Measurements from ENCODE around the gene ZSCAN22. TPM values are rescaled to one million over a fixed set of nuclear protein-coding genes. Genes with fewer than 3 reads are reported as not detected.
"Not testable (repeated sequence)": the region's sequence is repeated elsewhere in the genome, so short reads cannot be mapped to it uniquely, and the experiment has no call there.

The ZSCAN22 gene
- total RNA-seq, 1 experiment from 2014 or later, result 4.0 TPM

DNA sequence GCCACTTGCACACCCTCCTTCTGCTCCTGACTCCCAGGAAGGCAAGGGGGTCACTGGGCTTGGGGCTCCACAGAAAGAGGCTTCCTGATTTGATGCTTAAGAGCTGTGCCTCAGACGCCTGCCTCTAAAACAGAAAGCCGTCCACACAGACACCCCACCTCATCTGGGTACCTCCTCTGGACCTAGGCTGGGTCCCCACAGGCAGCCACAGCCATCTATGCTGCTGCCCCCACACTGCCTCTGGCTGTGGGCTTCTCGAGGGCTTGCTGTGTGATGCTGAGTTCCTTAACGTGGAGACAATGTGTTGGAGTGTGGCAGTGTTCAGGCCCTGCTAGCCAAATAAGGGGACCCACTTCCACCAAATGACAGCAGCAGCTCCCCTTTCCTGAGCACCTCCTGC lies 8.5 kb upstream of the ZSCAN22 start:
- DNase-seq (ENCODE audit: low spot score), result no peak

DNA sequence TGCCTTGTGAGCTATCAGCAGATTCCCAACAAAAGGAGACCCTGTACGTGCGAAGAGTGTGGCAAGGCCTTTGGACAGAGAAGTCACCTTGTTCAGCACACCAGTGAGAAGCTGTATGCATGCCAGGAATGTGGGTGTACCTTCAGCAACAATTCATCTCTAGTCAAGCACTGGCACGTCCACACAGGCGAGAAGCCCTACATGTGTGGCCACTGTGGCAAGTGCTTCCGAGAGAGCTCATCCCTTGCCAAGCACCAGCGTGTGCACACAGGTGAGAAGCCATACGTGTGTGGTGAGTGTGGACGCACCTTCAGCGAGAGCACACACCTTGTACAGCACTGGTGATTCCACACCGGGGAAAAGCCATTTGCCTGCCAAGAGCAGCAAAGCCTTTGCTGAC lies 7.6 kb upstream of the ZSCAN22 start:
- no peak for DNase-seq (ENCODE audit: low spot score)

DNA sequence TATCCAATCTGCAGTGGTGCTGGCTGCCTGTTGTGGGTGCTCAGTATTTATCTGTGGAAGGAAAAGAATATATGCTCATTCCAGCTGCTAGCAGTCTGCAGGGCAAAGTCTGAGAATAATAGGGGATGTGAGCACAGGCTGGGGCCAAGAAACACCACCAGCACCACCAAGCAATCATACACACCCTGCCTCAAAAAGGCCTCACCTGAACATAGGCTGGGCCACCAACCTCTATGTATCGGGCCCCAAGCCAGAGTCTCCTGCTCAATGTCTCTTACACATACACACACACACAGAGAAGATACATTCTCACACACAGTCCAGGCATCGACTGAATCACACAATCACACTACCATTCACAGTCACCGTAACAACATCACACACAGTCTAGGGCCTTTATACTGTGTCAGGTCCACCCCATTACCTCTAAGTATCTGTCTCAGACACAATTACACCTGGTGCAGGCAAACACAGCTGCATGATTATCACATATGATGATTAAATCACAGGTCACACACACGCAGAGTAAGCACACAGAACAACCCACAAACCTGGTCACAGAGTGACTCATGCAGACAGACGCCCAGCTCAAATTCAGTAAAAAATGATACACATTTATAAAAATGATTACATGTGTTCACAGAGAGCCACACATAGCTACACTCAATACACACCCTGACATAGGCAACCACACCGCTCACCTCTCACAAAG lies 1.3 kb upstream of the ZSCAN22 start:
- DNase-seq (ENCODE audit: low spot score), result no peak

DNA sequence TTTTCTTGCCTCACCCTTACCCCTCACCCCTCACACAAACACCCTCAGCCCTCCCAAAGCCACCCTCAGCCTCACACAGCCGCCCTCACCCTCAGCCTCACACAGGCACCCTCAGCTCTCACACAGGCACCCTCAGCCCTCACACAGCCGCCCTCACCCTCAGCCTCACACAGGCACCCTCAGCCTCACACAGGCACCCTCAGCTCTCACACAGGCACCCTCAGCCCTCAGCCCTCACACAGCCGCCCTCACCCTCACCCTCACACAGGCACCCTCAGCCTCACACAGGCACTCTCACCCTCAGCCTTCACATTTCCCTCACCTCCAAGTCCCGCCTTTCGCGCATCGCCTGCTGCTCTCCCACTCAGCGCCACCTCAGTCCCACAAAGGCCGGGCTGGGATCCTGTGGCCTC lies 287 bp upstream of the ZSCAN22 start:
- DNase-seq (ENCODE audit: low spot score), result no peak

DNA sequence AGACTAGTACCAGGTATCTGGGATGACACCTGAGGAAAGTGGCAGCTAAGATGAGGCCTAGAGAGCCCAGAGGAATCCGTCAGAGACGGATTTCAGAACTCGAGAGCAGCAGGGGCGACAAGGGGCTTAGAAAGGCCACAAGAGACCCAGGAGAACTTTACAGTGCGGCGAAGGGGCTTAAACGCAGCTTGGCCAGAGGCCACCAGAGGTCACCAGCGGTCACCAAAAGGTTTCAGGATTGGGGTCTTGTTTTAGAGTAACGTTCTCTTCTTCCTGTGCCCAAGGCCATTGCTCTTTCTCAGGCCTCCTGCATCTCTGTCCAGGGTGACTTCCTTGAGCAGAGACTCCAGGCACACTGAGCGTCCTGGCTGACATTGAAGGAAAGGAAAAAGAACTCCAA lies 2.2 kb downstream of the ZSCAN22 start:
- no peak for DNase-seq (ENCODE audit: low spot score)

DNA sequence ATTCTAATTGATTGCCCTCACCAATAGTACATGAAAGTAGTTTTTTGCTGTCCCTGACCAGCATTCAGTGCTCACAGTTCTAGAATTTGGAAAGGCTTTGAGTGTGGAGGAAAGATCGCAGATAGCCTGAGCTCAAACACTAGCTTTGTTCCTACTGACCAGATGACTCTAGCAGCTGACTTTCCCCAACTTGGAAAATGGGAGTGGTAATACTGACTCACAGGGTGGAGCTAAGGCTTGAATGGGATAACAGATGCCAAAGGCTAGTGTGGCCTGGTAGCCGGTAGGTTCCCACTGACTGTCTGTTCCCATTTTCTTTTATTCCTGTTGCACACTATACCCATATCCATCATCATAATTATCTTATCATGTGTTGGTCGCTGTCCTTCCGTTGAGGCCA lies 3.7 kb downstream of the ZSCAN22 start:
- peak; percentile 88 for DNase-seq (ENCODE audit: low spot score)

DNA sequence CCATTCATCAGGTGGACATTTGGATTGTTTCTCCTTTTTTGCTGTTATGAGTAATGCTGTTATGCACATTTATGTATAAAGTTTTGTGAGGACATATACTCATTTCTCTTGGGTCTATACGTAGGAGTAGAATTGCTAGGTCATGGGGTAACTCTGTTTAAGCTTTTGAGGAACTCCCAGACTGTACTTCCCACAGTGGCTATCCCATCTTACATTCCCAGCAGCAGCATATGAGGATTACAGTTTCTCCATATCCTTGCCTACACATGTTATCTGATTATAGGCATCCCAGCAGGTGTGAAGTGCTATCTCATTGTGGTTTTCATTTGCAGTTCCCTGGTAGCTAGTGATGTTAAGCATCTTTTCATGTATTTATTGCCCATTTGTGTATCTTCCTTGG lies 5.9 kb downstream of the ZSCAN22 start:
- DNase-seq (ENCODE audit: low spot score), result no peak

DNA sequence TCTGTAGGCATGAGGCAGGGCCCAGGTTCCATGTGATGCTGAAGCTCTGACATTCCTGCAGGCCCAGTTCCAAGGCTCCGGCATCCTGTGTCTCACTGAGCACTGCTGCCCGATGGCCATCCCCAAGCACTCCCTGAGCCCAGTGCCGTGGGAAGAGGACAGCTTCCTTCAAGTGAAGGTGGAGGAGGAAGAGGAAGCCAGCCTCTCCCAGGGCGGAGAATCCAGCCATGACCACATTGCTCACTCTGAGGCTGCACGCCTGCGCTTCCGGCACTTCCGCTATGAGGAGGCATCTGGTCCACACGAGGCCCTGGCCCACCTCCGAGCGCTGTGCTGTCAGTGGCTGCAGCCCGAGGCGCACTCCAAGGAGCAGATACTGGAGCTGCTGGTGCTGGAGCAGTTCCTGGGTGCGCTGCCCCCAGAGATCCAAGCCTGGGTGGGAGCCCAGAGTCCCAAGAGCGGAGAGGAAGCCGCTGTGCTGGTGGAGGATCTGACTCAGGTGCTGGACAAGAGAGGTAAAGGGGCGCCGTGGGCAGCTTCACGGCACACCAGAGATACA lies 8.0 kb downstream of the ZSCAN22 start:
- DNase-seq (ENCODE audit: low spot score), result no peak

DNA sequence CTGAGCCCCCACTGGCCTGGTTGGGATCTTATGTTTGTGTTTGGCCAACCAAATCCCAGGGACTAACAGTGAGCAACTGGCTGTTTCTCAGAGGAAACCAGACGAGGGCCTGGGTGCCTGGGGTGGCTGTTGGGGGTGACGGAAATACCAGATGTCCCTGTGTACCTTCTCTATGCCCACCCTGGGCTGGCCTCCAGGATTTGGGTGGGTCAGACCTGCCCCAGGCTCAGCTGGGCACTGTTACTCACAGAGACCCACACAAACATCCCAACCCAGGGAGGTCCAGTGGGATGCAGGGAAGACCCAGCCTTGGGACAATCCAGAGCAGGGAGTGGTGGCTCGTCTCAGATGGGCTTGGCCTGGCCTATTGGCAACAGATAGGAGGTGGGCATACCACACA lies 8.8 kb downstream of the ZSCAN22 start:
- no peak for DNase-seq (ENCODE audit: low spot score)

DNA sequence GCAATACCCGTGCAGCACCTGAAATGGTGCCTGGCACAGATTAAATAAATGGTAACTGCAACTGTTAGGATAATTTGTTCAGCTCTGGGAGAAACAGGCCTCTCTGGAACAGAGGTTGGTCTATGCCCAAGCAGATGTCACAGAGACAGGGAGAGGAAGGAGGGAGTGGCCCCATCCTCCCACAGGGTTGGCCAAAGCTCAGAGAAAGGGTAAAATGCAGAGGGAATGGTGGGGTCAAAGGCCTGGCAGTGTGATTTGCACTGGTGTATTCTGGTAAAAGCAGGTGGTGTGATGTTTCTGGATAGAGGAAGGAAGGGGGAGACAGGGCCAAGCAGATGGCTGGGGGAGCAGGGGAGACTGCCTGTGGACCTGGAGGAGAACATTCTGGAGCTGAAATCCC lies 9.4 kb downstream of the ZSCAN22 start:
- DNase-seq (ENCODE audit: low spot score), result no peak

DNA sequence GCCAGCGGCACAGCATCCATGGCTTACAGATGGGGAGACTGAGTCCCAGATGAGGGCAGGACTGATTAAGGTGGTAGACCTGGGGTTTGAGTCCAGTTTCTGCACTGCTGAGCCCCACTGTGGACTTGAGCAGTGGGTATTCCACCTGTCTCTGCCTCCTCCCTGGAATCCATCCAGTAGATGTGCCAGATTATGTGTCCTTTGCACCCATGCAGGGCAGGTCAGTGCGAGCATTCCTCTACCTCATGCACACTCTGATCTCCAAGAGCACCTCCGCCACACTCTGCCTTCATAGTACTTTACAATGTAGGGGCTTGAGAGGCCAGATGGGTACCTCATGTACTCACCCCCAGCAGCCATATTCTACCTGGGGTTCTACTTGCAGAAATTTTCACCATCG lies 10.0 kb downstream of the ZSCAN22 start:
- no peak for DNase-seq (ENCODE audit: low spot score)

DNA sequence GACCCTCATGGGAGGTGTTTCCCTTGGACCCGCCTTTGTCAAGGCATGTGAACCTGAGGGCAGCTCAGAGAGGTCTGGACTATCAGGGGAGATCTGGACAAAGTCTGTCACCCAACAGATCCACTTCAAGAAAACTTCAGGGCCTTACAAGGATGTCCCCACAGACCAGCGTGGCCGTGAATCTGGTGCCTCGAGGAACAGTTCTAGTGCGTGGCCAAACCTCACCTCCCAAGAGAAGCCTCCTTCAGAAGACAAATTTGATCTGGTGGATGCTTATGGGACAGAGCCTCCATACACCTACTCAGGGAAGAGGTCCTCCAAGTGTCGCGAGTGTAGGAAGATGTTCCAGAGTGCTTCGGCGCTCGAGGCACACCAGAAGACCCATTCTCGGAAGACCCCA lies 11.5 kb downstream of the ZSCAN22 start:
- no peak for DNase-seq (ENCODE audit: low spot score)

DNA sequence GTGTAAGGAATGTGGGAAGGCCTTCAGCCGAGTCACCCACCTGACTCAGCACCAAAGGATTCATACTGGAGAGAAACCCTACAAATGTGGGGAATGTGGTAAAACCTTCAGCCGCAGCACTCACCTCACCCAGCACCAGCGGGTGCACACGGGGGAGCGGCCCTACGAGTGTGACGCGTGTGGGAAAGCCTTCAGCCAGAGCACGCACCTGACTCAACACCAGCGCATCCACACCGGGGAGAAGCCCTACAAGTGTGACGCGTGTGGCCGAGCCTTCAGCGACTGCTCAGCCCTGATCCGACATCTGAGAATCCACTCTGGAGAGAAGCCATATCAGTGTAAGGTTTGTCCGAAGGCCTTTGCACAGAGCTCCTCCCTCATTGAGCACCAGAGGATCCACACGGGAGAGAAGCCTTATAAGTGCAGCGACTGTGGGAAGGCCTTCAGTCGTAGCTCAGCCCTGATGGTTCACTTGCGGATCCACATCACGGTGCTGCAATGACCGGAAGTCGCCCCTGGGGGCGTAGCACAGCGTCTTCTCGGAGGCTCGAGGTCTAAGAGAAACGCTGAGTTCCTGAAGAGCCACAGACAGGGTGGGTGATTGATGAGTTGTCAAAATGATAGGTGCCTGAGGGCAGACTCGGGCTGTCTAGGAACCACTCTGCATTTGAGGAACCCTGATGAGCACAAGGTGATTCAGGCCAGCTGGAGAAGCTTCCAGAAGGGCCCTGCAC lies 12.2 kb downstream of the ZSCAN22 start:
- DNase-seq (ENCODE audit: low spot score), result no peak

DNA sequence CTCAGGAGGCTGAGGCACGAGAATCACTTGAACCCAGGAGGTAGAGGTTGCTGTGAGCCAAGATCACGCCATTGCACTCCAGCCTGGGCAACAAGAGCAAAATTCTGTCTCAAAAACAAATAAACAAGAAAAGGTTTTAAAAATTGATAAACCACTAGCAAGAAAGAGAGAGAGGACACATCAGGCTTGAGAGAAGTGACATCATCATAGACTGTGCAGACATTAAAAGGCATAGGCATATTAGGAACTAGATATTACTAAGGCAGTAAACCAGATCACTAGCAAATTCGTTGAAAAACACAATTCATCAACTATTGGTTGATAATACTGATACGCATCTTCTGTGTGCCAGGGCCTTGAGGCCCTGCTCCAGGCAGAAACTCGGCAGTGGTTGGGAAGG lies 18.8 kb downstream of the ZSCAN22 start:
- DNase-seq (ENCODE audit: low spot score), result no peak

DNA sequence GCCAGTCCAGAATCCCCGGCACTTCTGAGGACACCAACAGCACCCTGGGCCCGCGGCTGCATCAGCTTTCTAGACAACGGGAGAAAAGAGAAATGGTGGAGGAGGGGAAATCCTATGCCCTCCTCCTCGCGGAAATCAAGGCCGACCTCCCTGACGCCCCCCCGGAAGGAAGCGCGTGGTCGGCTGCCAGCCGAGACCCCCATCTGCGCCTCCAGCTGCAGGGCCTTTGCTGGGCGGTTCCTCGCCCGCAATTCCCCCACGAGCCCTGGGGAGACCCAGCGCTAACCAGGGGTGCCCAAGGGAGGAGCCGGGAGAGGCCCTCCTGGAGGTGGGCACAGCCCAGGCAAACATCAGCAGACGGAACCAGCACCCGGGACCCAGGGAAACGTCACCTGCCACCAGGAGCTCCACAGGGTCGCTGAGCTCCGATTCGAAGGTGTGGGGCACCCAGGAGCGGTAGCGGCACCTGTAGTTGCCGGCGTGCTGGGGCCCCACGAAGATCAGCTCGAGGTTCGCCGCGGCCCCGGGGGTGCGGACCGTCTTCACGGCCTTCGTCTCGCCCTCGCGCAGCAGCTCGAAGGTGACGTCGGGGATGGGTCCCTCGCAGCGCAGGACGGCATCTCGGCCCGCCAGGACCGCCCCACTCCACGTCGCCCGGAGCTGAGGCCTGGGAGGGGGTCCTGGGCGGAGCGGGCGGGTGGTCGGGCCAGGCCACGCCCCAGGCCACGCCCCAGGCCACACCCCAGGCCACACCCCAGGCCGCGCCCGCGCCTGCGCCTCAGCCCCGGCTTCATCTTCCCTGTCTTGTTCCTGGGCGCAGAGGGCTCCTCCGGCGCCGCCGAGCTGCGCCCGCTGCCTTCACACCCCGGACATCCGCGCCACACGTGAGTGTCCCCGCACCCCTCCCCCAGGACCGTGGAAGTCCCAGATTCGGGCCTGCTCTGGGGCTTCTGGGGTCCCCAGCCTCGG lies 20.5 kb downstream of the ZSCAN22 start:
- peak; percentile 71 for DNase-seq (ENCODE audit: low spot score)

DNA sequence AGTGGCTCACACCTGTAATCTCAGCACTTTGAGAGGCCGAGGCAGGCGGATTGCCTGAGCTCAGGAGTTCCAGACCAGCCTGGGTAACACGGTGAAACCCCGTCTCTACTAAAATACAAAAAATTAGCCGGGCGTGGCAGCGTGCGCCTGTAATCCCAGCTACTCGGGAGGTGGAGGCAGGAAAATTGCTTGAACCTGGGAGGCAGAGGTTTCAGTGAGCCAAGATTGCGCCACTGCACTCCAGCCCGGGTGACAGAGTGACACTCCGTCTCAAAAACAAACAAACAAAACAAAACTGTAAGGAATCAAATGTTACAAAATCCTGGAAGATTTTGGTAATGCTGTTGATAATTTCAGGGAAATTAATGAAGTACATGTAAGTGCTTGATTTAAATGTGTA lies 21.3 kb downstream of the ZSCAN22 start:
- not testable (repeated sequence) for DNase-seq (ENCODE audit: low spot score)

DNA sequence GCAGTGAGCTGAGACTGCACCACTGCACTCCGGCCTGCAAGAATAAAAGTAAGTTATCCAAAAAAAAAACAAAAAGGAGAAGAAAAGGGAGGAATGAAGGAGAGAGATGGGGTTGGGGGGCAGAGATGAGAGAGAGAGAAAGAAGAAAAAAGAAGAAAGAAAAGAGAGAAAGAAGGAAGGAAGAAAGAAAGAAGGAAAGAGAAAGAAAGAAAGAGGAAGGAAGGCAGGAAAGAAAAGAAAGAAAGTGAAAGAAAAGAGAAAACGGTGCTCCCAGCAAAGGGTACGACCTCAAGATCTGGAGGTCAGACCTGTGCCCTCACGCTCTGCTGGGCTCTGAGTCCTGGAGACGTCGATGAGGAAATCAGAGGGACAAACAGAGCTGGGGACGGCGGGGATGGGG lies 22.8 kb downstream of the ZSCAN22 start:
- DNase-seq (ENCODE audit: low spot score), result no peak

DNA sequence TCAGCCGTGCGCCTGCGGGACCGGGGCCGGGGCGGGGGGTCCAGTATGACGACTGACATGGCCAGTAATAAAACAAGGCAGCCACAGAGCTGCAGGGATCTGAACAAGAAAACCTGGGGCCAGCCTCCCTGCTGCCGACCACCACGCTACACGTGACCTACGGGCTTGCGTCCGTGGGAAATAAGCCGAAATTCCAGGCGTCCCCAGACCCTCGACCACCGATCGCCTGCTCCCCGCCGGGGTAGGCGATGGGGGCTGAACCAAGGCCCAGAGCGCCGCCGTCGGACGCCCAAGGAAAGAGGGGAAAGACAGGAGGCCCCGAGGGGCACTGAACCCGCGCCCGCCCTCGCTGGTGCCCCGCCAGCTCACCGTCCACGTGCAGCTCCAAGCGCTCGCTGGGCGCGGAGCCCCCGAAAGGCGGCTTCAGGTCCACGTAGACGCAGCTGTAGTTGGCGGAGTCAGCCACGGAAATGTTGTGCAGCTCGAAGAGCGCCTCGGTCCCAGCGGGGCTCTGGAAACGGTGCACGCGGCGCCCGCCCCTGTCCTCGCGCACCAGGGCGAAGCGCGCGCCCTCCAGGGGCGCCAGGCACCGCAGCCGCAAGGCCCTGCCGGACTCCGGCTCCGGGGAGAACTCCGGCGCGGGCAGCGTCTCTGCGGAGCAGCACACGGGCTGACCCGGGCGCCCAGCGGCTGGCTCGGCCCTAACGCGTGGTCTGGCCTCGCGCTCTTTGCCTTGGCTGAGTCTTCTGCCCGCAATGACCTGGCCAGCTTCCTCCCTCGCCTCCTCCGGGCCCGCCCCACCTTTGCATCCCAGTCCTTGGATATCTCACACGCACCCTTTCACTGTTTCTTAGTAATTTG lies 23.4 kb downstream of the ZSCAN22 start:
- DNase-seq (ENCODE audit: low spot score), result no peak

DNA sequence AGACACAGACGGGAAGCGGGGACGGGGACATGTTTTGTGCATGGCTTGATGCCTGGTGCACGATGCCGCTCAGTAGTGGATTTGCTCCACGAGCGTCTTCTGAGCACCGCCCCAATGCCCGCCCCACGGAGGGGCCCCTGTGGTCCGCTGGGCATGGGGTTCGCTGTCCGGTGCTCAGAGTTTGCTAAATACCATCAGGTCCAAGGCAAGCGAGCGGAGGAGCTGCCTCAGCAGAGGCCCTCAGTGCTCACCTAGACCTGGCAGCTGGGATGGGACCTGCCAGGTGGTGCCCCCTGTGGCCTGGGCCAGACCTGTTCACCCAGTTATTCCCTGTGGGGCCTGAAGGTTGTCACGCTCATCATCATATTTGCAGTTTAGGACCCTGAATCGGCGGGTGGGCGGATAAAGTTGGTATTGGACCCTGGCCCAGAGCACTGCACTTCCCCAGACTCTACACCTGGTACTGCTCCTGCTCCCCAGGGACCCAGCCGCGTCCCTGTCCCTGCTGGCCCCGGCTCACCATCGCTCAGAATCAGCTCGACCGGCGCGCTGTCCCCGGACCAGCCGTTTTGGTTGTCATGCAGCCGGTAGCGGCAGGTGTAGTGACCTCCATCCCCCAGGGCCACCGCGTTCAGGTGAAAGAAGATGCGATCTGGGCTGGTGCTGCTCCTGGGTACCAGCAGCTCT lies 24.2 kb downstream of the ZSCAN22 start:
- DNase-seq (ENCODE audit: low spot score), result no peak

DNA sequence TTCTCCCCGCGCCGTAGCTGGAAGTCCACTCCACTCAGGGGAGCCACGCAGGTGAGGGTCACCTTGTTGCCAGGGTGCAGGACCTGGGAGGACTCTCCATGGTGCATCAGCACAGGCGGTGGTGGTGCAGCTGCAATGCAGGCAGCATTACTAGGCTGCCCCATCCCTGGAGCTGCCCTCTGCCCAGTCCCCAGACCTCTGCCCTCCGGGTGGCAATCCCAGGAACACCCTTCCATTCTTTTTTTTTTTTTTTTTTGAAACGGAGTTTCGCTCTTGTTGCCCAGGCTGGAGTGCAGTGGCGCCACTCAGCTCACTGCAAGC lies 24.7 kb downstream of the ZSCAN22 start:
- no peak for DNase-seq (ENCODE audit: low spot score)

Data from A172 (cell line).